Activated naive CD4-positive, alpha-beta T cell treated with anti-CD3 and anti-CD28 coated beads, Interleukin-2, amount 50 U/mL, for 16 hours (primary cell): ENCODE data around the gene PAX5.

ENCODE experiments used
- DNase-seq: peaks from one replicate; pipeline ENCODE4 v3.0.0-alpha.2; 2020

The PAX5 gene

DNA sequence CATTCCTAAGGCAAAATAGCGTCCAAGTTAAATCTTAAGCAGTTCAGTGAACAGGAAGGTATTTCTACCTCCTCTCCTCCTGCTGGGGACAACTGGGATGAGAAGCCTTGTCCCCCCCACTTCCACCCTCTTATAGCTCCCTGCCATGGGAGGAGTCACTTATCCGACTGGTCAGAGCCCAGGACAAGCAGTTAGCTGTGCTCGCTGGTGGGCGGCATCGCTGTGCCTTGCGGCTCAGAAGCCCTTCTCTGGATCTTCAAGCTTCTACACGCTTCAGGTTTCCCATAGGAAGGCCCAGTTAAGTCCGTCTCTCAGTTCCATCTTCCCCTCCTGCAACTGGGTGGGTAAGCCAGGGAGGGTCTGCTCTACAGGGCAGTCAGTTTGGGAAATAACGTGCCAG, 77.2 kb downstream of the PAX5 start:
- DNase-seq = no peak

DNA sequence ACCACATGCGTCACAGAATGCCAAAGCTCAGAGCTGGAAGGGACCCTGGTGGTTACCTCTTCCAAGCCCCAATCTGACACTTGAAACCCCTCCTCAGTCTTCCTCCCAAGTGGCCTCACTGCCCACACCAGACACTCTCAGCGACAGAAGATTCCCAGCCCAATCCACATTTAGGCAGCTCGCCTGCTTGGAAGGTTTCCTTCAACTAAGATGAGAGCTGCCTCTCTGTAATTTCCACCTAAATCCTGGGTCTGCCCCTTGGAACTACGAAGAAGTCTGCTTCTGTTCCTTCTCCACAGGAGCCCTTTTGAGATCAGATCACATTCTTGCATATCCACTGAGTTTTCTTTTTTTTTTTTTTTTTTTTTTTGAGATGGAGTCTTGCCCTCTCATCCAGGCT, 83.7 kb downstream of the PAX5 start:
- no peak for DNase-seq

DNA sequence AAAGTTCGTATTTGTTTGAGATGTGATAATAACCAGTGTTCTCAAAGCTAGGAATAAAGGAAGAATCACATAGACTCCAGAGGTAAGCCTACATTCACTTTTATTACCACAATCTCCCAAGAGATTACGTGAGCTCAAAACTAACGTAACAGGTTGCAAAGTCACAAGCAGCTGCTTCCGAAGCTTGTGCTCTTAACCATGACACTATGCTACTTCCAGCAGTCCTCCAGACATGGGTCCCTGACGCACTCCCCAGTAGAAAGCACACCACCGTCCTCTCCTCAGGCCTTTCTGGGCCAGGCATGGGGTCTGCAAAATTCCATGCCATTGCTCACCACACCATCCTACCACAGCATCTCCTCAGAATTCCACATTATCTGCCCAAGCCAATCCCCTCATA, 84.6 kb downstream of the PAX5 start:
- DNase-seq = no peak

DNA sequence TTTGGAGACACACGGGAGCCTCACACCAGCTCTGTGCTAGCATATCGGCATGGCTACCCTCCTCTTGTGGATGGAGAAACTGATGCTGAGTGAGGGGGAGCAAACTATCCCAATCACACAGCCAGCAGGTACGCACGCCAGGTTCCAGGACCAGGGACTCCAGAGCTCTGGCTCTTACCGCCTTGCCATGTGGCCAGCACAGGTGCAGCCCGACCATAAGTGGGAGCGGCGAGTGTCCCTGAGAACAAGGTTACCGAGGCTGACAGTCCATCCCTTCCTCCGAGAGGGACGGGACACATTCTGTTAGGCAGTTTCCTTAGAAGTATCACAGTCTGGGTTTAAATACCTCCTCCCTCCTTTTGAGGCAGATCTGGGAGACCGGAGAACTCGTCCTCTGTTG, 86.0 kb downstream of the PAX5 start:
- DNase-seq = no peak

DNA sequence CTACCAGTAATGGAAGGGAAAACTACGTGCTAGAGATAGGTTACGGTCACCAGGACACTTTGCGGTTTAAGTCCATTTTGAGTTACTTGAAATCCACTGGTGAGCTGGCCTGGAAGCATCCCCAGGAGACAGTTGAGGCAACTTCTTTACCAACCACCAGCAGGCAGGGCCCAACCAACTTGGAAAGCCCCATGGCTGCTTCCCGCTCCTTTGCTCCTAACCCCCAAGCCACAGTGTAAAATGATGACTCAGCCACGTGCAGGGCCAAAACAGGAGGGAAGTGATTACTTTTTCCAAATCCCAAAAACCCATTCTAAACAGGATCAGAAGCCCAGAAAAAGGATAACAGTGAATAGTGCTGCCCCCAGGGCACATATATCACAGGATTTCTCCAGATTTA, 87.4 kb downstream of the PAX5 start:
- no peak for DNase-seq

DNA sequence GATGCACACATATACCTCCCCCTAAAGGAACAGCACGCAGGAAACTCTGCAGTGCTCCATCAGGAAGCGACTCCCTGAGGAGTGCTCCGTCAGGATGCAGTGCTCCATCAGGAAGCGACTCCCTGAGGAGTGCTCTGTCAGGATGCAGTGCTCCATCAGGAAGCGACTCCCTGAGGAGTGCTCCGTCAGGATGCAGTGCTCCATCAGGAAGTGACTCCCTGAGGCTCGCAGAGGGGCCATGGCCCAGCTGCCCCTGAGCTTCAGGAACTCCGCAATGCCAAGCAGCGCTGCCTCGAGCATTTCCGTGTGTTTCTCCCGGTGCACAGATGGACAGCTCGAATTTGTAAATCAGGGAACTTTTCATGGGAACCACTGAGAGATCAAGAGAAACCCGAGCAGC, 88.1 kb downstream of the PAX5 start:
- DNase-seq = no peak

DNA sequence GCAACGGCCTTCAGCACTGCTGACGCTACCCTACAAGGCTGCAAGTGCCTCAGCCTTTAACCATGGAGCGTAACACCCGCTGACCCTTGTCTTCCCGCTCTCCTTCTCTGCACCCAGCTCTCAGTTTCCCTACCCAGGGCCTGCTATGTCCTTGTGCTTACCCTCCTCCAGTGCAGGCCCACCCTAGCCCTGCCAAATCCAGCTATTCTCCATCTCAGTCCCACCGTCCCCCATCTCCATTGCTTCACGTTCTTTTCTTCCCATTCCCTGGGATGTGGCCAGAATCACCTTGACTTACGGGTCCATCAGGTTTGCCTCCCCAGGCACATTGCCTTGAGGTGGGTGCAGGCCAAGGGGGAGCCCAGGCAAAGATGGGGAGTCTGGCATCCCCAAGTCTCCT, 91.2 kb downstream of the PAX5 start:
- no peak for DNase-seq

DNA sequence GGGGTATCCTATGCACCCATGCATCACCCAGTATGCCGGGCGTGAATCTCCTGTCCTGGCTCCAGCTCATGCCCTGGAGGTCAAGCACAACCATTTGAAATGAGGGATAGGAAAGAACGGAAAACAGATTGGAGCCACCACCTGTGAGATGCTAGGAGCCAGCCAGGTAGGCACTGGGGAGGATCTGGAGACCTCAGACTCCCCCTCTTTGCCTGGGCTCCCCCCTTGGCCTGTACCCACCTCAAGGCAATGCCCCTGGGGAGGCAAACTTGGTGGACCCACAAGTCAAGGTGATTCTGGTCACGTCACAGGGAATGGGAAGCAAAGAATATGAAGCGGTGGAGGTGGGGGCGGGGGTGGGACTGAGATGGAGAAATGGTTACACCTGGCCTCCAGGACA, 92.6 kb downstream of the PAX5 start:
- DNase-seq = no peak

DNA sequence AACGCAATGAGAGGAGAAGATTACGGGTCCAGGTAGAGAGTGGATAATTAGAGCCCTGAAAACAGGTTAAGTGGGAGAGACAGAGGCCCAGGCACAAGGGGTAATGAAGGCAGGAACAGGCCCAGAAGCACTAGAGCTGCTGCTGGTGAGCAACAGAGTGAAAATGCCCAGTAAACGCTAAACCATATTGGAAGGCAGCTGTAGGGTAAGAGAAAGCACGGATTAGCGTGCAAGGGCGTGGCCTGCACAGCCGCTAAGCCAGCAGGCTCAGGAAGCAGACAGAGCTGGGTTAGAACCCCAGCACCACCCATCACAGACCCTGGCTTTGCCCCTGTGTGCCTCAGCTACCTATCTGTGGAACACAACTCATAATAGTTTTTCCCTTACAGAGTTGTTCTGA, 93.2 kb downstream of the PAX5 start:
- no peak for DNase-seq

DNA sequence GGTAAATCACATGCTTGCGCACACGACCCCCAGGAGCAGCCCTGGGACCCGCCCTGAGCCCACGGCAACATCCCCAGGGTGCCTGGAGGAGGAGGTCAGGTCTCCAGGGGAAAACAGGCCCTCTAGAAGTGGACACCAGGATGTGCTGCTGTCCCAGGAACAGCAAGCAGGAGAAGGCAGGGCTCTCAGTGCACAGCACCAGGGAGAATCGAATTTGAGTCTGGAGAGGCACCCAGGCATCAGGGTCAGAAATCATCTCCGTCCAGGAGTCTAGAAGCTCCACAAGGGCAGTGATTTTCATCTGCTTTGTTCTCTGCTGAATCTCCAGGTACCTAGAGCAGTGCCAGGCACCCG, 93.6 kb downstream of the PAX5 start:
- DNase-seq = no peak

DNA sequence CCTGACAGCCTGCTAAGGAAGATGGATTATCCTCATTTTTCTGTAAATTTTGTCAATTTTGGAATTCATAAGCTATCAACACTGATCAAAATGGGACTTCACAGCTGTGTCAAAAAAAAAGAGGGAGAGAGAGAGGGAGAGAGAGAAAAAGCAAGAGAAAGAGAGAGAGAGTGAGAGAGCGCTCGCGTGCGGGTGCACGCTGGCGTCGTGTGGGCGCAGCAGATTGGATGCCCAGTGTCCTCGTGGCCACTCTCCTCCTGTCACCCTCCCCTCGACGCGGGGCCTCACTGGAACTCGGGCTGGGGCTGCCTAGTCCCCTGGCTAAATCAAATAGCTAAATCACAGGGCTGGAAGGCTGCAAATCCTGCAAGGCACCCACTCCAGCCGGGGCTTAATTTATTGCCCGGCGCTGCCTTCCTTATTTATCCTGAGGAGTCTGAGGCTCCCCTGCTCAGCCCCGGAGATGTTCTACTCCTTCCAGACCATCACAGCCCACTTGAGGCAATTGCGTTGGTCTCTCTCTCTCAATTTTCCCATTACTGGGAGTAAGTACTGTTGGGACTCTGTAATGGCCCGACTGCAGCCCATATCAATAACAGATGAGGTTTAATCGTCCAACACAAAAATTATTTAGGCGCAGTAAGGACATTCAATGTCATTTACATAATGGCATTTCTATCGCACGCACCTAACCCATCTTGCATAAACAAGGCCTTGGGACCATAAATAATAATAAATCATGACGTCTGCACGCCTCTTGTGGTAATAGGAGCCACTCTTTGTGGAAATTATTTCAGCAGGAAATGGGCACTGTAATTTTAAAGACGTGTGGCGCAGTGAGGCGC, 94.2 kb downstream of the PAX5 start:
- no peak for DNase-seq

DNA sequence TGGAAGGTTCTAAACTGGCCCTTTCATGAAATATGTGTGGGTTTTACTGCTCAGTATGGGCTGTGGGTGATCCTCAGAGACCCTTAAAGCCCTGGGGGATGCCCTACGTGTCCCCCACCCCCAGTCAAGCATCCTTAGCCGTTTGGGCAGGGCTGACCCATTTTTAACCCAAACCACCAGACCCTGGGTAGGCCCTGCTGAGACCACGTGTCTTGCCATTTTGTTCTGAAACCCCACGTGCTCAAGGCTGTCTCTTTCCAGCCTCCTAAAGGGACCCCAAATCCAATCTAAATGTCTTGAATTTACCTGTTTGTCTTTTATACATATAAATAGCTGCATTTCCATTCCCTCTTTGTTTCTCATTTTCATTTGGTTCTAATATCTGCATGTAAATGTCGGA, 94.9 kb downstream of the PAX5 start:
- DNase-seq = no peak

DNA sequence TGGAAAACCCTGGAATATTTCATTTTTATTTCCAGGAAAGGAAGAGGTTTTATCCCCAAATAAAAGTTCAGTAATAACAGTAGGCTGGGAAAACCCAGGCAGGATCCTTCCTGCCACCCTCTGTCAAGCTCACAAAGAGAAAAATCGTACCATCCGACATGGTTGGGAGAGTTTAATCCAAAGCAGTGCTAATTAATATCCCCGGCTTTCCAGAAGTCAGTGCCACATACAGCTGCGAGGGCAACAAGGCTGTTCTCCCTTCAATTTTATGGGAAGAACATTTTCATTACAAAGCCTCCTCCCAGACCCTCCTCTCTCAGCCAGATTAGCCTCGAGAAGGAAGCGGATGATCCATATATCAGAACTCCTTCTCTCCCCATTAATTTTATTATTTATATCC, 95.5 kb downstream of the PAX5 start:
- DNase-seq = no peak

DNA sequence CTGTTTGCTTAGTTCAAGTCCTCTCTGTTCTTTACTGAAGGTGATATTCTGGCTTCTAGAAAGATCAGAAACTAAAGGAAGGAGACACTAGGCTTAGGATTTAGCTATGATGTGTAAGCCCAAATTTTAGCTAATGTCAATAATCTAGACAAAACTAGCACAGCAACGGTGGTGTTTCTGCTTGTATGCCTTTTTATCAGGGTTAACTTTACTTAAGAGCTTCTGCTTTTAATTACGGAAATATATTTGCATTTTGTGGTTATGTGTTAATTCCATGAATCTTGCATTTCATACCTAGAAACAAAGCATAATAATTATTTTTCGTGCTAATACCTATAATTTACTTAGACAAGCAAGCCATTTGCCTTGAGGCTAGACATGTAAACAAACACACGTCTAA, 96.1 kb downstream of the PAX5 start:
- no peak for DNase-seq

DNA sequence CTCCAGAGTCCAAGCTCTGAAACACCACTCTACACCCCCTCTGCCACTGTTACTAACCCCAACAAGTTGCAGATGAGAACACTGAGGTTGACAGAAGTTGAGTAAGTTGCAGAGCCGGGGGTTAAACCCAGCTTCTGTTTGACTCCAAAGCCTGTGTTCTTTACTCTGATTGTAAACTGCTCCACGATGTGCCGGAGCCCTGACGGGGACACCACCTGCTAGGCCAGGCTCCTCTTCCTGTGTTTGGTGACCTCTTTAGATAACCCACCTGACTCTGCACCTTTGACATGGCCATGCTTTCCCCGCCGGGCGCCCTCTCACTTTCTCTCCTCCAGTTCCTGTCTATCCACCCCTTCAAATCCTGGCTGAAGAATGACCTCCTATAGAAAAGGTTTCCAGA, 96.7 kb downstream of the PAX5 start:
- DNase-seq = no peak

DNA sequence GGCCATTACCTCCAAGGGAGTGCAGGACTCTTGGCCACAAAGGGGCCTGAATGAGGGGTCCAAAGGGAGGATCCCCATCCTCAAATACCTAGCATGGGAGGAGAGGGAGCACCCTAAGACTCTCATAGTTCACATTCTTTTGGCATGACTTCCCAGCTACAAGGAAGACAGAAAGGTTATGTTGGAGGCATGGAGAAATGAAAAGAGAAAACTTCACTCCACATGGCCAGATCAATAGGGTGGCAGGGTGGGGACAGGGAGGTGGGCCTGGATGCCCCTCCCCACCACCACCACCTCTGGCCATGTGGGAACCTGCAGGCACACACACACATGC, 97.6 kb downstream of the PAX5 start:
- no peak for DNase-seq

DNA sequence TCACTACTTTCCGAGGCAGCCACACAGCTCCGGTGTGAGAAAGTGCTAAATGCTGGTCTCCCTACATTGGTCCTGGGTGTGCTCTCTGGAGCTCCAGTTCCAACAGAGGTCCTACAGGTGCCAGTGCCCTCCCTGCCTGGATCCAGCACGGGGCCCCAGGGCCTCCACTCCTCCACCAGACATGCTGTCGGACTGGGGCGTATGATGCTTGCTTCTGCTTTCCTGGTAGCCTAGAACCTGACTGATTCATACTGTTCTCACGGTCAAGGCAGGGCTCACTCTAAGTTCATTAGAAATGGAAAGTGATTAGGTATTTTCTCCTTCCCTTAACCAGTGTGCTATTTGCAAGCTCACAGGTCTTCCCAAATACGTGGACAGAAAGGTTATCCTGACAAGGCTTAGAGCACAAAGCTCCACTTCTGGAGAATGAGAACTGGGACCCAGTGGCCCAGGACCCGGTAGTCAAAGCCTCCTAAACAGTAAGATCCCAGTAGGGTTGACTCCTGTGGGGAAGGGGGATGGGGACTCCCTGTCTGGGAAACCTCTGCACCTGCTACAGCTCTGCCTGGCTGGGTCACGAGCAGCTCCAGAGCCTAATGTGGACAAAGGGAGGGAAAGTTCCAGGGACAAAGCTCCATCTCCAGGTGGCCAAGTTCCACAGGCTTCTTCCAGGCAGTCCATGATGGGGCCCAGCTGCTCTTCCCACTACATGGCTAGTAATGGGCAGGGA, 98.1 kb downstream of the PAX5 start:
- no peak for DNase-seq

DNA sequence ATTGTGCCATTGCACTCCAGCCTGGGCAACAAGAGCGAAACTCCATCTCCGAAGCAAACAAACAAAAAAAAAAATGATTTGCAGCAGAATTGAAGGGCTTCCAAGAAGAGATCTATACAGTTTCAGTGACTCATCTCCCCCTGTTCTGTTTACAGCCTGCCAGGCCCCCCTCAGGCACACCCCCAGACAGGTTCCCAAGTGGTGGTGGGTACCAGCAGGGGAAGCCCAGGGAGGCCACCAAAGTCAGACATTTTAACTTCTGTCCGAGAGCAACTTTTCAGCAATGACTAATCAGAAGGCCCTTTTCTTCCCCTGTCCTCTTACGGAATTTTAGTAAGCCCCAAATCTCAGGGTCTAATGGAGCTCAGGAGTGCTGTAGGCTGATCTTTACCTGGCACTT, 98.7 kb downstream of the PAX5 start:
- no peak for DNase-seq

DNA sequence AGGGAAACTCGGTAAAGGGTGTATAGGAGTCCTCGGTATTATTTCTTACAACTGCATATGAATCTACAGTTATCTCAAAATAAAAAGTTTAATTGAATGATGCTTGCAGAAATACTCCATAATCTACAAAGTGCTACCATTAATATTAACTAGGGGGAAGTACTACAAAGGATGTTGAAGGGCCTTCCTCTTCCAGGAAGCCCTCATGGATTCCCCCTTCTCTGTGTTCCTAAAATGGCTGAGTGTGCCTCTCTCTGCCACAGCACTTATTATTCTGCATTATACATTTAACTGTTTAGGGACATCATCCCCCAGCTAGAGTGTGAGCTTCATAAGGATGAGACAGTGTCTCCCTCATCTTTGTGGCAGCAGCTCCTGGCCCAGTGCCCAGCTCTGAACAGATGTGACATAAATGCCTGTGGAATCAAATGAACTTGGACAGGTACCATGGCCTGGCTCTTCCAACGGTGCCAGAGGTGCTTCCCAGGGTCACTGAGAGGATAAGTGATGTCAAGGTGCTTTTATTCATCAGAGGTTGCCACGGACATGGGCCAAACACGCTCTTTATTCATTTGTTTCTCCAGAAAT, 99.5 kb downstream of the PAX5 start:
- DNase-seq = no peak

DNA sequence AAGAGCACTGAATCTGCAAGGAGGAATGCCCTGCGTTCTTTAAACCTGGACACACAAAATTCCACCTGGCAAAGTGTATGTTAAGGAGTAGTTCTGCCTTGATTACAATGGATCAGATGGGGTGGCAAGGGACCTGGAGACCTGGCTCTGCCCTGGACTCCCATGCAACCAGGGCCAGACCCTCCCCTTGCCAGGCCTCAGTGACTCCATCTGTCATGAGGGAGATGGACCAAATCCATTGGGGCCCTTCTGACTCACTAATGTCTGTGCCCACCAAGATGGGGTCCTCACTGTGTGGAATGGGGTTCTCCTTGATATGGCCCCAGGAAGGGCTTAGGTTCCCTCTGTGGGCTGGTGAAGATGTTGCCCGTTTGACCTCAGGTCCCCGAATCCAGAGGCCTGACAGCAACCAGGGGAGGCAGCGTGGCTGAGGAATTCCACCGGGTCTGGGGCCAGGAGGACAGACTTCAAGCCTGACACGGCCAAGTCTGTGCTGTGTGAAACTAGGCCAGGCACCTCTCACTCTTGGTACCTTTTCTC, 100.3 kb downstream of the PAX5 start:
- DNase-seq = no peak

DNA sequence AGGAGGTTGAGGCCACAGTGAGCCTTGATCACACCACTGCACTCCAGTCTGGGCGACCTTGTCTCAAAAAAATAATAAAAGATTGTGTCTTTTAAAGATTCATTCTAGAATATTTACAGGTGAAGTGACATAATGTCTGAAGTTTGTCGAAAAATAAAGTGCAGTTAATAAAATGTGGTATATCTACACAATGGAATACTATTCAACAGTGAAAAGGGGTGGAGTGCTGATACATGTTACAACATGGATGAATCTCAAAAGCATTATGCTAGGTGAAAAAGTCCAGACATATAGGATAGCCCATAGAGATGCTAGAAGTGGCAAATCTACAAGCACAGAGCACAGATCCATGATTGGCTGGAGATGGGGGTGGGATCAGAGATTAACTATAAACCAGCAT, 101.9 kb downstream of the PAX5 start:
- DNase-seq = no peak

DNA sequence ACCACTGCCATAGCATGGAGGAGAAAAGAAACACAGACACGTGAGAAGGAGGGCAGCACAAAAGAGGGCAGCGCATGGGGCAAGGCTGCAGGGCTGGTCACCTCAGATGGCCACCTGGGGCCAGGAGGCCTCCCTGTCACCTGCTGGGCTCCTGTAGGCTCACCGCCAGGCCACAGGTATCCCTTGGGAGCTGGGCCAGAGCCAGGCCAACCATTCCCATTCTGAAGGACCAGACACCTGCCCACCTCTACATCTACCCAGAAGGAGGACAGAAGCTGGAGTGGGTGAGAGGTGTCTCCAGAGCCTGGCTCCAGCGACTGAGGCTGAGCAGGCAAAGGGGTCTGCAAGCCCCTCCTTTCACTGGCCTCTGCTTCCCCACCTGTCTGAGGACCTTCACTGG, 103.1 kb downstream of the PAX5 start:
- no peak for DNase-seq

DNA sequence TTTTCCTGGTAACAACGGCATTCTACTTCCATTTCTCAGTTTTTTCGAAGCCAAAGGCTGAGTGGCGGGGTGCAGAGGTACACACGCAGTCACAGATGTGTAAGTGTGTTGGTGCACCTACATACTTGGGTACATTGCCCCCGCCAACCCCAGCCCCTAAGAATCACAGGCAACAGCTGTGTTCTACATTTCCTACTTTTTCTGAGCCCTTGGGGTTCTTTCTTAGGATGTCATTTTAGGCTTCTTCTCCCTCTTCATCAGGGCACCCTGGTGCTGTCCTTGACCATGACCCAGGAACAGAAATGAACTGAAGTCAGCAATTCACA, 104.8 kb downstream of the PAX5 start:
- DNase-seq = no peak

DNA sequence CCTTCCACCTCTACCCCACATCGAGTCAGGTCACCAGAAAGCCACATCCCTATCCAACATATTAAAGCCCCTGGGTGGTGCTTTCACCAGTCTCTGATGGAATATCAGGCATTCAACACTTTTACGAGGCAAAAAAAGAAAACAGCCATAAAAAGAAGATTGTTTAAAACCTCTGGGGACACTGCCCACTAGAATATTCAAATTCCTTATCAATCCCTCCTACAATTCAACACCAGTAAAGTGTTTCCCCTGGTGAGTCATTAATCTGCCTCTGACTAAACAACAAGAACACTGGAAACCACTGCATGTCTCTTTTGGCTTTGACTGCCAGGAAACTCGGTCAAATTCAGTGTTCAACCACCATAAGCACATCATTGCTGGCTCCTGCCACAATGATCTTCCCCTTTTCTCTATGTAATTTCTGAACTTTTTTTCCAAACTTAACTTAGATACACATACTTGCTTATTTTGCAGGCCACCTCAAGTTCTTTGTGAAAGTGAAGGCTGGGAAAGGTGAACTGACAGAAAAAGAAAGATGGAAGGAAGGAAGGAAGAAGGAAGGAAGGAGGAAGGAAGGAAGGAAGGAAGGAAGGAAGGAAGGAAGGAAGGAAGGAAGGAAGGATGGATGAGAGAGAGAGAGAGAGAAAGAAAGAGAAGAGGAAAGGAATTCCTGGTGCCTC, 105.3 kb downstream of the PAX5 start:
- no peak for DNase-seq
